Calu3 (cell line): ENCODE results near the gene FLNA. TPM values are rescaled to one million over a fixed set of nuclear protein-coding genes. Genes with fewer than 3 reads are reported as not detected.

Experiments
- BruUV-seq: library from RNA; stranded (reverse); fragments of 400-500 nt; replicated peaks from 2 replicates; lab custom pipeline; 2021; lab: Mats Ljungman, UMichigan
- CTCF ChIA-PET: fragments of 300-600 bp; sonication (Branson Sonifier 250); formaldehyde crosslinking; loops from one replicate; lab custom pipeline; 2022; ENCODE audit warnings: antibody characterized with exemption; lab: Charles Lee
- DNase-seq: peaks from one replicate; pipeline ENCODE4 v3.0.0; 2022
- H3K27ac Mint-ChIP-seq: one replicate; pipeline ENCODE4 v1.8.0; 2022; ENCODE audit warnings: mixed read lengths; ENCODE audit not compliant: unreplicated experiment
- H3K27me3 Mint-ChIP-seq: one replicate; pipeline ENCODE4 v1.8.0; 2022; ENCODE audit warnings: mixed read lengths; ENCODE audit not compliant: unreplicated experiment
- H3K36me3 Mint-ChIP-seq: one replicate; pipeline ENCODE4 v1.8.0; 2022; ENCODE audit warnings: mild to moderate bottlenecking, moderate library complexity, mixed read lengths; ENCODE audit not compliant: insufficient read depth, unreplicated experiment
- H3K4me1 Mint-ChIP-seq: one replicate; pipeline ENCODE4 v1.8.0; 2022; ENCODE audit warnings: mild to moderate bottlenecking, low read depth, mixed read lengths; ENCODE audit not compliant: unreplicated experiment
- H3K4me3 Mint-ChIP-seq: one replicate; pipeline ENCODE4 v1.8.0; 2022; ENCODE audit warnings: mild to moderate bottlenecking, low read depth, moderate library complexity, mixed read lengths; ENCODE audit not compliant: unreplicated experiment
- H3K9me3 Mint-ChIP-seq: one replicate; pipeline ENCODE4 v1.8.0; 2022; ENCODE audit warnings: low read depth, mixed read lengths; ENCODE audit not compliant: unreplicated experiment
- intact Hi-C: fragments of 100-400 bp; cut with micrococcal nuclease; formaldehyde crosslinking; loops from one replicate; pipeline ENCODE4 v1.10.0; 2022; ENCODE audit not compliant: unreplicated experiment
- total RNA-seq: library from RNA; stranded (reverse); gene quantifications from 2 replicates; pipeline ENCODE4 v1.2.3, GENCODE V29; 2022
- TF ChIP-seq, protein P1 (sequence below): fragments of 200-600 bp; IDR thresholded peaks from one replicate; pipeline ENCODE4 v1.8.0; 2022; ENCODE audit warnings: antibody characterized with exemption; ENCODE audit not compliant: unreplicated experiment

Gene FLNA
- total RNA-seq, 1 experiment from 2014 or later, result 1,240 TPM

DNA sequence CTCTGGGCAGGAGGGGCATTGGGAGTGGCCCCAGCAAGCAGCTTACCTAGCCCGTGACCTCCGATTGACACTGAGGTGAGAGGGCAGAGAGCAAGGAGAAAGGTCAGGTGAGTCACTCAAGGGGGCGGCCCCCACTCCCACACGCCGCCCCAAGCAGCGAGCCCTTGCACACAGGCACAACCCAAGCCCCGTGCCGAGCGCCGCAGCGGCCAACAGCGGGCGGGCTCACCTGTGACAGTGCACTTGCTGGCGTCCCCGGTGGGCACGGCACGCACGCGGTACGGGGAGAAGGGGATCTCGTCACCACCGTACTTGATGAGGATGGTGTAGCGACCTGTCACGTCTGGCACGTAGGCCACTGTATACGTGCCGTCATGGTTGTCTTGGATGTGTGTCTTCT, 17.2 kb downstream of the FLNA start:
- no peak overlapping the region for H3K4me3 Mint-ChIP-seq
- peaks cover 85% of the 10 kb centered on the region for H3K36me3 Mint-ChIP-seq
- intact Hi-C loops, result no loop called here
- TF ChIP-seq, protein P1, sequence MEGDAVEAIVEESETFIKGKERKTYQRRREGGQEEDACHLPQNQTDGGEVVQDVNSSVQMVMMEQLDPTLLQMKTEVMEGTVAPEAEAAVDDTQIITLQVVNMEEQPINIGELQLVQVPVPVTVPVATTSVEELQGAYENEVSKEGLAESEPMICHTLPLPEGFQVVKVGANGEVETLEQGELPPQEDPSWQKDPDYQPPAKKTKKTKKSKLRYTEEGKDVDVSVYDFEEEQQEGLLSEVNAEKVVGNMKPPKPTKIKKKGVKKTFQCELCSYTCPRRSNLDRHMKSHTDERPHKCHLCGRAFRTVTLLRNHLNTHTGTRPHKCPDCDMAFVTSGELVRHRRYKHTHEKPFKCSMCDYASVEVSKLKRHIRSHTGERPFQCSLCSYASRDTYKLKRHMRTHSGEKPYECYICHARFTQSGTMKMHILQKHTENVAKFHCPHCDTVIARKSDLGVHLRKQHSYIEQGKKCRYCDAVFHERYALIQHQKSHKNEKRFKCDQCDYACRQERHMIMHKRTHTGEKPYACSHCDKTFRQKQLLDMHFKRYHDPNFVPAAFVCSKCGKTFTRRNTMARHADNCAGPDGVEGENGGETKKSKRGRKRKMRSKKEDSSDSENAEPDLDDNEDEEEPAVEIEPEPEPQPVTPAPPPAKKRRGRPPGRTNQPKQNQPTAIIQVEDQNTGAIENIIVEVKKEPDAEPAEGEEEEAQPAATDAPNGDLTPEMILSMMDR, result no peak
- no peaks in the 10 kb centered on the region for H3K9me3 Mint-ChIP-seq
- CTCF ChIA-PET, result no interaction called here
- H3K27ac Mint-ChIP-seq, result no peak overlapping the region
- BruUV-seq, result no TSS peak
- no peak for DNase-seq
- no peaks in the 10 kb centered on the region for H3K27me3 Mint-ChIP-seq
- H3K4me1 Mint-ChIP-seq, result peaks cover 7% of the 10 kb centered on the region

DNA sequence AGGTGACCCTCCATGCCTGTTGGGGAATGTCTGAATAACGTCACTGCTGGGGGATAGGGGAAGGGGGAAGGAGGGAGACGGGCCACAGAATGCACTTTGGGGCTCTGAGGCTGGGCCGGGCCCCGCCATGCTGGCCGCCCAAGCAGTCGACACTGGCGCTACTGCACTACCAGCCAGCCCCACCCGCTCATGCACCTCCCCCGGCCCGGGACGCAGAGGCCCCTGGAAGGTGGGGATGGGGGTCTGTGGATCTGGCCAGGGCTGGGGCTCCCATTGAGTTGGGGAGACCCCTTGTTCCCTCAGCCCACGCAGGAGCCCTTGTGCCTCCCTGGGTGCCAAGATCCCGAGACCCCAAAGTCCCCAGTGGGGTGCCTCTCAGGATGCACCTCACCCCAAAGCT, 17.8 kb downstream of the FLNA start:
- Mint-ChIP-seq H3K4me1 (peaks cover 7% of the 10 kb centered on the region), H3K27me3 (no peaks in the 10 kb centered on the region), H3K9me3 (no peaks in the 10 kb centered on the region), H3K4me3 (no peak overlapping the region), H3K27ac (no peak overlapping the region), H3K36me3 (peaks cover 85% of the 10 kb centered on the region)
- TF ChIP-seq, protein P1, result no peak
- CTCF ChIA-PET, result no interaction called here
- intact Hi-C loops, result no loop called here
- no TSS peak for BruUV-seq
- no peak for DNase-seq

DNA sequence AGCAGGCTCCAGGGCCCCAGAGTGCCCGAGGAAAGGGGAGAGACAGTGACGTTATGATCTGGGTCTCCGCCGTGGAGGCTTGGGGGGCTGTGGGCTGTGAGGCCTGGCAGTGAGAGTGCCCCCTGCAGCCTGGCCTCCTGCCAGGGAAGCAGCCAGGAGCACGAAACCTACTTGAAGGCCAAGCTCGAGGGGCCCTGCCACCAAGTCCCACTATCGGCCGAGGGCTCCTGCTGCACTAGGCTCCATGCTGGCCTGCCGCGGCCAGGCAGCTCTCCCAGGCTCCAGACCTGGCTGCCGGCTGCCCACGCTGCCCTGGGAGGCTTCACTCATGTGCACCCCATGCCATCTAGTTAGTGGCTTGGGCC, 18.7 kb downstream of the FLNA start:
- Mint-ChIP-seq H3K27me3 (no peaks in the 10 kb centered on the region), H3K36me3 (peaks cover 84% of the 10 kb centered on the region), H3K9me3 (no peaks in the 10 kb centered on the region), H3K27ac (no peak overlapping the region), H3K4me1 (peaks cover 7% of the 10 kb centered on the region), H3K4me3 (no peak overlapping the region)
- no TSS peak for BruUV-seq
- DNase-seq, result no peak
- intact Hi-C loops, result no loop called here
- TF ChIP-seq, protein P1, result no peak
- CTCF ChIA-PET, result no interaction called here

DNA sequence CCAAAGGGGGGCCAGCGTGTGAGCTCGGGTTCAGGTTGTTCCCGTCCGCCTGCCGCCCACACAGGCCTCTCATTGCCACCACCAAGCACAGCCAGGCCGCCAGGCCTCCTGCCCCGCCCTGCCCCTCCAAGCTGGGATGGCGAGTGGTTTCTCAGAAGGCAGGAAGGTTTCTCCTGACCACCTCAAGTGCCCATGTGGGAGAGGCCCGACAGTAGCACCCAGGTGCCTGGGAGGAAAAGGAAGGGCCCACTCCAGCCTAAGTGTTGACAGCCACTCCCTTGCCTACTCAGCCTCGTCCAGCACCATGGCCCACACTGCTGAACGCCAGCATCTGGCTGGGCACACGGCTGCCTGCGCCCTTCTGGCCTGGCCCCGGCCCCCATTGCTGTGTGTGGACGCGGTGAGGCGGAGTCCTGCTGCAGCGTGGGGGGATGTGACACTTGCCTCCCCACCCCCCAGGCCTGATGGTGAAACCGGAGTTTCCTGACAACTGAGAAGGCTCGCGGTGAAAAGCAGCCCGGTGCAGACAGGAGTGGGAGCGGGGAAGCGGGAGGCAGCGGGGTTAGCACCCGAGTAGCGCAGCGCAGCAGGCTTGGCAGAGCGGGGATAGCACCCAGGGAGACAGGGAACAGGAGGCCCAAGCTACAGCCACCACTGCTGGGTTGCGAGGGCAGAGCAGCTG, 19.2 kb downstream of the FLNA start:
- CTCF ChIA-PET, result no interaction called here
- Mint-ChIP-seq H3K4me3 (no peak overlapping the region), H3K27ac (no peak overlapping the region), H3K4me1 (peaks cover 7% of the 10 kb centered on the region), H3K27me3 (no peaks in the 10 kb centered on the region), H3K9me3 (no peaks in the 10 kb centered on the region), H3K36me3 (peaks cover 84% of the 10 kb centered on the region)
- no peak for DNase-seq
- intact Hi-C loops, result no loop called here
- TF ChIP-seq, protein P1, result no peak
- BruUV-seq, result no TSS peak
